Peyer's patch (tissue), 4 donors: ENCODE results near the gene SPACA5. TPM values are rescaled to one million over a fixed set of nuclear protein-coding genes. Genes with fewer than 3 reads are reported as not detected.

Experiments
- DNase-seq, 3 donors: peaks; one replicate each; pipeline ENCODE4 v3.0.0-alpha.2; 2017 to 2019
- H3K27ac ChIP-seq, 4 donors: fragments of 200-600 bp; sonication (generic); one replicate each; pipeline ENCODE4 v1.5.1; 2016 to 2019
- H3K27me3 ChIP-seq, 2 donors: fragments of 200-600 bp; sonication (generic); one replicate each; pipeline ENCODE4 v1.5.1; 2019
- H3K36me3 ChIP-seq, 3 donors: fragments of 200-600 bp; sonication (generic); one replicate each; pipeline ENCODE4 v1.5.1; 2016 to 2019
- H3K4me1 ChIP-seq, 4 donors: fragments of 200-600 bp; sonication (generic); one replicate each; pipeline ENCODE4 v1.5.1; 2016 to 2019
- H3K4me3 ChIP-seq, 4 donors: fragments of 200-600 bp; sonication (generic); 1 replicate in 3 of 4; 2 replicates in 1 of 4; pipeline ENCODE4 v1.5.1; 2016 to 2019; ENCODE audit warnings: mild to moderate bottlenecking in 1 of 4
- H3K9me3 ChIP-seq, 4 donors: fragments of 200-600 bp; sonication (generic); one replicate each; pipeline ENCODE4 v1.5.1; 2016 to 2019; ENCODE audit warnings: mild to moderate bottlenecking in 1 of 4
- POLR2A ChIP-seq, 2 donors: fragments of 450-650 bp; IDR thresholded peaks; one replicate each; pipeline ENCODE4 v1.5.1; 2017; ENCODE audit warnings: antibody characterized with exemption in 2 of 2, mild to moderate bottlenecking in 2 of 2, moderate library complexity in 2 of 2
- total RNA-seq, 4 donors: library from RNA; depleted of rRNA; stranded (reverse); fragments of >200 nt; gene quantifications; one replicate each; pipeline ENCODE4 v1.1.0, GENCODE V29; 2016
- TF ChIP-seq, protein P1 (sequence below), 6 experiments: fragments of 450-650 bp in 4 of 6; fragments of 200-600 bp in 2 of 6; sonication (generic) in 1 of 6; IDR thresholded peaks; one replicate each; pipeline ENCODE4 v1.5.1; 2017 to 2019; ENCODE audit warnings: antibody characterized with exemption in 6 of 6, mild to moderate bottlenecking in 3 of 6, moderate library complexity in 1 of 6

The SPACA5 gene
- total RNA-seq, 4 donors from 2014 or later = not detected

DNA sequence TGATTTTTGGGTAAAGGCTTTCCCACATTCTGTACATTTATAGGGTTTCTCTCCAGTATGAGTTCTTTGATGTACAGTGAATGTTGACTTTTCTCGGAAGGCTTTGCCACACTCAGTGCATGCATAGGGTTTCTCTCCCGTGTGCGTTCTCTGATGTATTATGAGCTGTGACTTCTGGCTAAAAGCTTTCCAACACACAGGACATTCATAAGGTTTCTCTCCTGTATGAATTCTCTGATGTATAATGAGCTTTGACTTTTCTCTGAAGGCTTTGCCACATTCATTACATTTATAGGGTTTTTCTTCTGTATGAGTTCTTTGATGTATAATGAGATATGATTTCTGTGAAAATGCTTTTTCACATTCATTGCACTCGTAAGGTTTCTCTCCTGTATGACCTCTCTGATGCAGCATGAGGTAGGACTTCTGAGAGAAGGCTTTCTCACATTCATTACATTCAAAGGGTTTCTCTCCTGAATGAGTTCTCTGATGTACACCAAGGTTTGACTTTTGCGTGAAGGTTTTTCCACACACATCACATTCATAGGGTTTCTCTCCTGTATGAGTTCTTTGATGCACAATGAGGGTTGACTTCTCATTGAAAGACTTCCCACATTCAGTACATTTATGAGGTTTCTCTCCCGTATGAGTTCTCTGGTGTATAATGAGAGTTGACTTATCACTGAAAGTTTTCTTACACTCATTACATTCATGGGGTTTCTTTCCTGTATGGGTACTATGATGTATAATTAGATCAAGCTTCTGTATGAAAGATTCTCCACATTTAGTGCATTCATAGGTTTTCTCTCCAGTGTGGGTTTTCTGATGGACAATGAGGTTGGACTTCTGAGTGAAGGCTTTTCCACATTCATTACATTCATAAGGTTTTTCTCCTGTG lies 30.3 kb upstream of the SPACA5 start:
- H3K9me3 ChIP-seq = peaks cover 0 to 27% (median 10%) of the 10 kb centered on the region in 4 donors
- no peaks in the 10 kb centered on the region for H3K27me3 ChIP-seq
- TF ChIP-seq, protein P1, sequence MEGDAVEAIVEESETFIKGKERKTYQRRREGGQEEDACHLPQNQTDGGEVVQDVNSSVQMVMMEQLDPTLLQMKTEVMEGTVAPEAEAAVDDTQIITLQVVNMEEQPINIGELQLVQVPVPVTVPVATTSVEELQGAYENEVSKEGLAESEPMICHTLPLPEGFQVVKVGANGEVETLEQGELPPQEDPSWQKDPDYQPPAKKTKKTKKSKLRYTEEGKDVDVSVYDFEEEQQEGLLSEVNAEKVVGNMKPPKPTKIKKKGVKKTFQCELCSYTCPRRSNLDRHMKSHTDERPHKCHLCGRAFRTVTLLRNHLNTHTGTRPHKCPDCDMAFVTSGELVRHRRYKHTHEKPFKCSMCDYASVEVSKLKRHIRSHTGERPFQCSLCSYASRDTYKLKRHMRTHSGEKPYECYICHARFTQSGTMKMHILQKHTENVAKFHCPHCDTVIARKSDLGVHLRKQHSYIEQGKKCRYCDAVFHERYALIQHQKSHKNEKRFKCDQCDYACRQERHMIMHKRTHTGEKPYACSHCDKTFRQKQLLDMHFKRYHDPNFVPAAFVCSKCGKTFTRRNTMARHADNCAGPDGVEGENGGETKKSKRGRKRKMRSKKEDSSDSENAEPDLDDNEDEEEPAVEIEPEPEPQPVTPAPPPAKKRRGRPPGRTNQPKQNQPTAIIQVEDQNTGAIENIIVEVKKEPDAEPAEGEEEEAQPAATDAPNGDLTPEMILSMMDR (IDR thresholded peaks at IDR 0.05) = no peak
- no peak for TF ChIP-seq POLR2A (IDR thresholded peaks at IDR 0.05)
- no peaks in the 10 kb centered on the region for H3K4me1 ChIP-seq
- no peak overlapping the region for H3K4me3 ChIP-seq
- DNase-seq = no peak
- H3K36me3 ChIP-seq = peaks cover 0 to 43% (median 0%) of the 10 kb centered on the region in 3 donors
- H3K27ac ChIP-seq = no peak overlapping the region

DNA sequence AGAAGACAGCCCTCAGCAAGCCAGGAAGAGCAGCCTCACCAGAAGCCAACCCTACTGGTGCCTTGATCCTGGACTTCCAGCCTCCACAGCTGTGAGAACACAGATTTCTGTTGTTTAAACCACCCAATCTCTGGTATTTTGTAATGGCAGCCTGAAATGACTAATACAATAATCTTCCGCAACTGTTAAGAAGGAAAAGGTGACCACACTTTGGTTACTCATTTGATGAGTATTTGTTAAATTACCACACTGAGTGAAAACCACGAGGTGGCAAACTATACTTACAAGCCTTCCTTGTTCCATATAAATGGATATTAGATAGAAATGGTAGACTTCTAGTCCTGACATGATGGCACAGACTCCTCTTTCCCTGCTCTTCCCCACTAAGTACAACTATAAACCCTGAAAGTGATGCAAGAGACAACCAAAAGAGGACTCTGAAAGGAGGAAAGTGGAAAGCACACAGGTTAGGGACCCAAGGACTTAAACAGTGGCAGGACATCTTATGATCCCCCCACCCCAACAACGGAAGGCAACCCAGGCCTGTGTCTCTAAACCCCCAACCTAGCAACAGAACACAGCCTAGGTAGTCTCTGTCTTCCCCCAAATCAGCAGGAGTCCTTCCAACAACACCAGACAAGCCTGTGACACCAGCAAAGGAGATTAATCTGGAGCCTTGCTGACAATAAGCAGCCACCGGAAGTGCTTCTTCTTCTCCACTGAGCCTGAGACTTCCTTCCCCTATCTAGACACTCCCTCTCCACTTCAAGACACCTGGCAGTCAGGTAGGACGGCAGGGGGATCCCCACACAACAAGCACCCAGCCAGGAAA lies 15.3 kb upstream of the SPACA5 start:
- DNase-seq = no peak
- no peak for TF ChIP-seq POLR2A (IDR thresholded peaks at IDR 0.05)
- TF ChIP-seq, protein P1 (IDR thresholded peaks at IDR 0.05) = no peak
- H3K36me3 ChIP-seq = peaks cover 0 to 13% (median 0%) of the 10 kb centered on the region in 3 donors
- no peak overlapping the region for H3K27ac ChIP-seq
- no peaks in the 10 kb centered on the region for H3K9me3 ChIP-seq
- H3K27me3 ChIP-seq = no peaks in the 10 kb centered on the region
- no peak overlapping the region for H3K4me3 ChIP-seq
- H3K4me1 ChIP-seq = no peaks in the 10 kb centered on the region

DNA sequence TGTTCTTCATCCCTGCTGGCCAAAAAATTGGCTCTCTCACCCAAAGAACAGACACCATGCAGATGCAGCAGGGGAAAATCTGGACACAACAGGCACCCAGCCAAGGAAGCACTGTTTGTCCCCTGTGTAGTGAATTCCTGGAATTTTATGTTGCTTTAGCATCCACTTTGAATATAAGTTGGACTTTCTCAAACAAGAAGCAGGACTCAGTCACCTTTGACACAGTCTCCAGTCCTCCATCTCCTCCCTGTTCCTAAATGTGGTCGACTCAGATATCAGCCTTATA lies 14.8 kb upstream of the SPACA5 start:
- no peak for TF ChIP-seq POLR2A (IDR thresholded peaks at IDR 0.05)
- TF ChIP-seq, protein P1 (IDR thresholded peaks at IDR 0.05) = no peak
- Histone ChIP-seq H3K27me3 (no peaks in the 10 kb centered on the region), H3K27ac (no peak overlapping the region), H3K4me1 (no peaks in the 10 kb centered on the region), H3K9me3 (no peaks in the 10 kb centered on the region), H3K36me3 (peaks cover 0 to 19% (median 0%) of the 10 kb centered on the region in 3 donors), H3K4me3 (no peak overlapping the region)
- DNase-seq = no peak

DNA sequence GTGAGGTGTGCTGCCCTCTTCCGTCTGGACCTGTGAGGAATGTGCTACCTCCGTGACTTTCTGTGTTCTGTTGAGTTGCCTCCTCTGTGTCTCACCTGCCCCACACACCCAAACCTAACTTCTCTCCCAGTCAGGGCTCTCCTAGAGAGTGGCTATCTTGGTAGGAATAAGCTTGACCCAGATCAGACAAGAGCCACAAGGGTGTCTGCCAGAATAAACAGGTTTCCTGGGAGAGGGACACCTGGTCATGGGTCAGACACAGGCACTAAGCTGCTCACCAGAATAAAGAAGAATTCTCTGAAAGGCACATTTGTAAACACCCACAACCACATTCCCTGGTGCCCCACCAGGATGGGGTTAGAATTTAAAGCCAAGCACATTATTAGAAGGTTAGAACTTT lies 14.1 kb upstream of the SPACA5 start:
- H3K4me1 ChIP-seq = no peaks in the 10 kb centered on the region
- H3K27ac ChIP-seq = no peak overlapping the region
- H3K9me3 ChIP-seq = no peaks in the 10 kb centered on the region
- H3K27me3 ChIP-seq = no peaks in the 10 kb centered on the region
- DNase-seq = no peak
- H3K36me3 ChIP-seq = peaks cover 0 to 14% (median 0%) of the 10 kb centered on the region in 3 donors
- TF ChIP-seq POLR2A (IDR thresholded peaks at IDR 0.05) = no peak
- TF ChIP-seq, protein P1 (IDR thresholded peaks at IDR 0.05) = no peak
- no peak overlapping the region for H3K4me3 ChIP-seq

DNA sequence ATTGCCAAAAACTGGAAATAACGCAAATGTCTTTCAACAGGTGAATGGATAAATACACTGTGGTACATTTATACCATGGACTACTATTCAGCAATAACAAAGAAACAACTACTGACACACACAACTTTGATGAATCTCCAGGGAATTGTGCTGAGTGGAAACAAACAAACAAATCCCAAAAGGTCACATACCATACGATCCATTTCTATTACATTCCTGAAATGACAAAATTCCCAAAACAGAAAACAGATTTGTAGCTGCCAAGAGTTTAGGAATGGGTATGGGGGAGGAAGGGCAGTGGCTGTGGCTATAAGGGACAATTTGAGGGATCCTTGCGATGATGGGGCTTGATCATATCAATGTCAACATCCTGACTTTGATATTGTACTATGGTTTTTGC lies 5.5 kb upstream of the SPACA5 start:
- Histone ChIP-seq H3K27me3 (no peaks in the 10 kb centered on the region), H3K9me3 (no peaks in the 10 kb centered on the region), H3K36me3 (peaks cover 0 to 6% (median 0%) of the 10 kb centered on the region in 3 donors), H3K4me1 (no peaks in the 10 kb centered on the region), H3K4me3 (no peak overlapping the region), H3K27ac (no peak overlapping the region)
- DNase-seq = no peak
- no peak for TF ChIP-seq POLR2A (IDR thresholded peaks at IDR 0.05)
- TF ChIP-seq, protein P1 (IDR thresholded peaks at IDR 0.05) = no peak
